ENCODE measurements around the gene THAP4. TPM values are rescaled to one million over a fixed set of nuclear protein-coding genes. Genes with fewer than 3 reads are reported as not detected.

The THAP4 gene
- total RNA-seq, 1 experiment from 2014 or later: 71.2 TPM

- CTCF ChIA-PET: no interaction called here
- BruUV-seq (replicated peaks): no TSS peak
- H3K9ac ChIP-seq (ENCODE audit: low read length): 0 out of 2 replicates have a peak overlapping the region, but pooled peaks have one; percentile 87
- H3K27ac ChIP-seq (ENCODE audit: low read depth, low read length): peak overlapping the region; percentile 95; the same call in 1 of the 2 replicates
- H3K4me2 ChIP-seq (ENCODE audit: low read length): peak overlapping the region; percentile 97
- peaks cover 40% of the 10 kb centered on the region for H3K79me2 ChIP-seq (ENCODE audit: insufficient read depth, low read length)
- no peak overlapping the region for H2AFZ ChIP-seq (ENCODE audit: low read depth, low read length, poor library complexity, severe bottlenecking)
- intact Hi-C loops (cut with micrococcal nuclease): no loop called here
- RAD21 ChIA-PET (ENCODE audit: low non-redundant PET in 1 of 2, low total read pairs in 2 of 2, uncharacterized antibody in 2 of 2, unreplicated experiment in 2 of 2): no interaction called here
- TF ChIP-seq SIN3A (IDR thresholded peaks at IDR 0.05; ENCODE audit: low read depth) (no peak), POLR2AphosphoS5 (IDR thresholded peaks at IDR 0.05; ENCODE audit: low read depth, low read length) (no peak), POLR2A (IDR thresholded peaks at IDR 0.05; ENCODE audit: borderline replicate concordance, extremely low read depth, insufficient read depth, insufficient read length) (no peak), EGR1 (IDR thresholded peaks at IDR 0.05; ENCODE audit: low read depth) (no peak), RAD21 (IDR thresholded peaks at IDR 0.05; ENCODE audit: low read depth) (no peak), ELF1 (IDR thresholded peaks at IDR 0.05; ENCODE audit: borderline replicate concordance, low read depth) (no peak), ZNF274 (IDR thresholded peaks at IDR 0.05; ENCODE audit: low read depth, low read length) (no peak), FOSL1 (IDR thresholded peaks at IDR 0.05; ENCODE audit: low read depth) (no peak), CBX3 (IDR thresholded peaks at IDR 0.05; ENCODE audit: low read depth) (no peak), JUND (IDR thresholded peaks at IDR 0.05) (no peak), EZH2phosphoT487 (IDR thresholded peaks at IDR 0.05; ENCODE audit: borderline replicate concordance) (no peak), ZFX (IDR thresholded peaks at IDR 0.05) (no peak), YY1 (IDR thresholded peaks at IDR 0.05; ENCODE audit: extremely low read depth, insufficient replicate concordance, low read depth, low read length) (no peak), REST (IDR thresholded peaks at IDR 0.05; ENCODE audit: low read depth) (no peak), ZBTB33 (IDR thresholded peaks at IDR 0.05; ENCODE audit: extremely low read depth, insufficient replicate concordance, low read length) (no peak), CEBPB (IDR thresholded peaks at IDR 0.05; ENCODE audit: low read depth) (no peak), SRF (IDR thresholded peaks at IDR 0.05; ENCODE audit: low read depth) (no peak)
- TF ChIP-seq, protein P1, sequence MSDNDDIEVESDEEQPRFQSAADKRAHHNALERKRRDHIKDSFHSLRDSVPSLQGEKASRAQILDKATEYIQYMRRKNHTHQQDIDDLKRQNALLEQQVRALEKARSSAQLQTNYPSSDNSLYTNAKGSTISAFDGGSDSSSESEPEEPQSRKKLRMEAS (IDR thresholded peaks at IDR 0.05): no peak
- TF ChIP-seq, protein P2, sequence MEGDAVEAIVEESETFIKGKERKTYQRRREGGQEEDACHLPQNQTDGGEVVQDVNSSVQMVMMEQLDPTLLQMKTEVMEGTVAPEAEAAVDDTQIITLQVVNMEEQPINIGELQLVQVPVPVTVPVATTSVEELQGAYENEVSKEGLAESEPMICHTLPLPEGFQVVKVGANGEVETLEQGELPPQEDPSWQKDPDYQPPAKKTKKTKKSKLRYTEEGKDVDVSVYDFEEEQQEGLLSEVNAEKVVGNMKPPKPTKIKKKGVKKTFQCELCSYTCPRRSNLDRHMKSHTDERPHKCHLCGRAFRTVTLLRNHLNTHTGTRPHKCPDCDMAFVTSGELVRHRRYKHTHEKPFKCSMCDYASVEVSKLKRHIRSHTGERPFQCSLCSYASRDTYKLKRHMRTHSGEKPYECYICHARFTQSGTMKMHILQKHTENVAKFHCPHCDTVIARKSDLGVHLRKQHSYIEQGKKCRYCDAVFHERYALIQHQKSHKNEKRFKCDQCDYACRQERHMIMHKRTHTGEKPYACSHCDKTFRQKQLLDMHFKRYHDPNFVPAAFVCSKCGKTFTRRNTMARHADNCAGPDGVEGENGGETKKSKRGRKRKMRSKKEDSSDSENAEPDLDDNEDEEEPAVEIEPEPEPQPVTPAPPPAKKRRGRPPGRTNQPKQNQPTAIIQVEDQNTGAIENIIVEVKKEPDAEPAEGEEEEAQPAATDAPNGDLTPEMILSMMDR (IDR thresholded peaks at IDR 0.05 in 2 of 3, conservative IDR thresholded peaks at IDR 0.05 in 1 of 3; ENCODE audit: borderline replicate concordance in 1 of 3, insufficient read depth in 1 of 3, low read depth in 2 of 3, low read length in 2 of 3): no peak
- no peaks in the 10 kb centered on the region for H3K9me2 ChIP-seq (ENCODE audit: insufficient read depth)
- no peaks in the 10 kb centered on the region for H3K27me3 ChIP-seq (ENCODE audit: insufficient read depth, low read length)
- peak overlapping the region in 1 of 2 experiments; percentile 79; a peak in 2 of 4 replicates for H3K4me3 ChIP-seq (replicated peaks in 1 of 2; ENCODE audit: low read depth in 1 of 2, low read length in 2 of 2)
- no peak for ATAC-seq
- no peak for DNase-seq (ENCODE audit: low read depth, low spot score)
- peaks cover 24 to 56% of the 10 kb centered on the region in 2 experiments; a peak in 3 of 4 replicates for H3K4me1 ChIP-seq (ENCODE audit: control insufficient read depth in 1 of 2, insufficient read depth in 2 of 2, low read length in 2 of 2)
- H3K36me3 ChIP-seq (ENCODE audit: control insufficient read depth in 1 of 2, insufficient read depth in 2 of 2, low read length in 2 of 2): peaks cover 4 to 13% of the 10 kb centered on the region in 2 experiments; a peak in 3 of 4 replicates
- H4K20me1 ChIP-seq (ENCODE audit: insufficient read depth): no peaks in the 10 kb centered on the region
- POLR2A ChIA-PET: no interaction called here
- no peaks in the 10 kb centered on the region for H3K9me3 ChIP-seq (ENCODE audit: control insufficient read depth in 1 of 2, insufficient read depth in 1 of 2, low read depth in 1 of 2, low read length in 2 of 2)
Observed at GRCh38 chr2:241560883-241561474, 76.0 kb downstream of the THAP4 start.

Measured in HCT116 (cell line).